HG02571 (cell line): ENCODE measurements around the gene PLXNA4.
"Not testable (repeated sequence)": the region's sequence is repeated elsewhere in the genome, so short reads cannot be mapped to it uniquely, and the experiment has no call there.

Experiments used
- ATAC-seq: cut with Tn5 transposase; IDR thresholded peaks from one replicate; pipeline ENCODE4 v1.9.1; 2021; ENCODE audit warnings: mild to moderate bottlenecking, moderate library complexity; ENCODE audit not compliant: unreplicated experiment

Gene PLXNA4

GRCh38 chr7:132187391-132187790 lies 388.9 kb downstream of the PLXNA4 start:
- ATAC-seq: no peak

DNA sequence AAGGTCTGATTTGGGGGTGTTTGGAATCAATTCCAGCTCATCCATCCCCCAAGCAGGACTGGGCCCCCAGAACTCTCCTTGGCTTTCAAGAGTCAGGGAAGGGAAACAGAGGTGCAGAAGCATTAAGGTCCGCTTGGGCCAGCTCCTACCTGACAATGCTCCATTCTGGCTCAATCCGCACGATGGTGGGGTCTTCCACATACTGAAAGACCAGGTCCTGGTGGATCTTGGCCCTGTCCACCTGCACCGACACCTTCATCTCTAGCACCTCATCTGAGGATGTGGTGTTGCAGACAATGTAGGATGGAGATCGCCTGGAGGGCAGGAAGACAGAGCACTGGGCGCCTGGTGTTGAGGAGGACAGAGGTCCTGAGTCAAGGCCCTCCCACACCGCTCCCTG lies 391.1 kb downstream of the PLXNA4 start:
- ATAC-seq: no peak

DNA sequence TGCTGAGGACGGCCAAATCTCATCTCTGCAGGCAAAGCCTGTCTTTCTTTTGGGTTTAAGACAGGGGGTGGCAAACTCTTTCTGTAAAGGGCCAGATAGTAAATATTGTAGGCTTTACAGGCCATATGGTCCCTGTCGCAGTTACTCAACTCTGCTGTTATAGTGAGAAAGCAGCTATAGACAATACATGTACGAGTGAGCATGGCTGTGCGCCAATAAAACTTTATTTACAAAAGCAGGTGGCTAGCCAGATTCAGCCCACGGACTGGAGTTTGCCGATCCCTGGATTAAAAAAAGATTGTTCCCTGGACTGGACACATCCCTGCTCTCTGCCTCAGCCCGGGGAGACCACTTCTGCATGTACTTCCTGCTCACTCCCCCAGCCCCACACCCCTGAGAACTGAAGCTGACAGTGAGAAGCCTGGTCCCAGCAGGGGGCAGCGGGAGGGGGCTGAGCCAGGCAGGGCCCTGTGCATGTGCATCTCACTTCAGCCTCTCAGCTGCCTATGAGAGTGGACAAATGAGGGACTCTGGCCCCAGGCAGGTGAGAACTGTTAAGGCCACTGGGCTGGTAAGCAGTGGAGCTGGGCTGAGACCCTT lies 392.4 kb downstream of the PLXNA4 start:
- ATAC-seq: no peak

GRCh38 chr7:132182992-132183391 lies 393.3 kb downstream of the PLXNA4 start:
- no peak for ATAC-seq

DNA sequence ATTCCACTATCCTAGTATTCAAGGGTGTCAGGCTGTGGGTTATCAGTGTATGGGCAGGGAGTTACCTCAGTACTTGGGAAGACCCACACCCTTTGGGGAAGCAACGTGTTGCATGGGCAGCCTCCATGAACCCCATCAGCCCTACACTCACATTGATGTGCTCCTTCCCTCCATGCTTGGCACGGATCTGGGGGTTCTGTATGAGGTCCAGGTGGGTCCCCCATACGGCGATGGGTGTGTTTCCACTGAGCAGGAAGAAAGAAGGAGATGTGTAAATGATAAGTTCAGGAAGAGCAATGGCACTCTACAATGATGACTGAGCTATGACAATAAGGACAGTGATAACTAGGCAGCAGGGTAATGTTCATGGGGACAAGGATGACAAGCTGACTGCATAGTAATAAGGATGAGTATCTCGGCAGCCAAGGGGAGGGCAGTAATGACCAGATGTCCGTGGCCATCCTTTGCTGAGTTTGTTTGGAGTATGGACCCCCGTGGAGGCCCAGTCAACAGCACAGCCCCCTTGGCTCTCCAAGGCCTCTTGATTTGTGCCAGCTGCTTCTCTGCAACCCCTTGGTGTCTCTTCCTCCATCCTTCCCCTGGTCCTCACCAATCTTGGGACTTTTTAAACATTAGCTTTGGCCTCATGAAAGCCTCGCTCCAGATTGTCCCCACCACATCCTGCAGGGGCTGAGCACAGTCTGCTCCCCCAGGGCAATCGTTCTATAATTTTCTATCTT lies 394.2 kb downstream of the PLXNA4 start:
- no peak for ATAC-seq

GRCh38 chr7:132181371-132181770 lies 394.9 kb downstream of the PLXNA4 start:
- ATAC-seq: no peak

- no peak for ATAC-seq
Observed at GRCh38 chr7:132180481-132180880, 395.8 kb downstream of the PLXNA4 start.

DNA sequence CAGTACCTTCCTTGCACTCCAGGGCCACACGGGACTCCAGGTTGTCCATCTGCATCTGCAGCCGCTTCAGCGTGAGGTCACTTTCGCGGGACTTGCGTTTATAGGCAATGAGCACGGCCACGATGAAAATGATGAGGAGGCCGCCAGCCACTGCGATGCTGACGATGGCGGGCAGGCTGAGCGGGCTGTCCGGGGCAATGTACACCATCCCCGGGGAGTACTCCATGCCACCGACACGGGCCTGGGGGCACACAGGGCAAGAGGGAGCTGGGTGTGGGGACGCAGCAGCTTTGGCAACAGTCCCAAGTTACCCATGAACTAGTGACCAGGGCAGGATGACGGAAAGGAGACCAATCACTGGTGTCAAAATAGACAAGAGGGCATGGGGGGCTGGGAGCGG lies 396.6 kb downstream of the PLXNA4 start:
- ATAC-seq: no peak

DNA sequence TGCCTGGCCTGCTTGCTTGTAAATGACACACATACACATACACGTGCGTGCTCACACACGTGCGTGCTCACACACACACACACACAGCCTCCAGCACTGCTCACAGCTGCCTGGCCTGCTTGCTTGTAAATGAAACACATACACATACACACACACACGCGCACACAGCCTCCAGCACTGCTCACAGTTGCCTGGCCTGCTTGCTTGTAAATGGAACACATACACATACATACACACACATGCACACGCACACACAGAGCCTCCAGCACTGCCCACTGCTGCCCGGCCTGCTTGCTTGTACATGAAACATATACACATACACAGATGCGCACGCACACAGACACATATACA lies 397.2 kb downstream of the PLXNA4 start:
- ATAC-seq: no peak

GRCh38 chr7:132178402-132179079 lies 397.7 kb downstream of the PLXNA4 start:
- not testable (repeated sequence) for ATAC-seq

DNA sequence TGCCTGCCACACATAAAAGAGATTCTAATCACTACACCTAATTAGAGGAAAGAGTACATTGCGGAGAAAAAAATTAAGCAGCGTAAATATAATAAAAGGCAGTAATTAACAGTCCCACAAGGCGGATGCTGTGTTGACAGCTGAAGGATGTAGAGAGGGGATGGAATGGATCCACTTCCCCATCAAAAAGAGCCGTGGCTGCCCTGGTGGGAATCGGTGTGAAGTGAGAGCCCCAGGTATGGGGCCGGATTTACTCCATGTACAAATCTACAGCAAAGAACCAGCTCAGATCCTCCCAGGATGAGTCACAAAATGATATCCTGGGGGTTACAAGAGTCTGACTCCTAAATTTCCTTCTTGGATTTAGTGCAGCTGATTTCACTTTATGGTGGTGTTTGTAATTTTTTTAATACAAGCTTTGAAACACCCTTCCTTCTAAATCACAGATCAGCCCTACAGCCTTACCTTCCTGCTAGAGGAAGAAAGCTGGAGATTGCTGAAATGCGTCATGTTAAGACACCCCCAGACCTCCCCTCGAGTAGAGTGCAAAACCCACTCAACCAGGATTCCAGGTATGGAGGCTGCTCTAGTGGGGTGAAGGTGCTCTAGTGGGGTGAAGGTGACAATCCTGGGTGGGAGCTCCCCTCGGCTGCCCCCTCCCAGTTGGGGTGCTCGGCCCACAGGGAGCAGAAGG lies 398.4 kb downstream of the PLXNA4 start:
- ATAC-seq: no peak

DNA sequence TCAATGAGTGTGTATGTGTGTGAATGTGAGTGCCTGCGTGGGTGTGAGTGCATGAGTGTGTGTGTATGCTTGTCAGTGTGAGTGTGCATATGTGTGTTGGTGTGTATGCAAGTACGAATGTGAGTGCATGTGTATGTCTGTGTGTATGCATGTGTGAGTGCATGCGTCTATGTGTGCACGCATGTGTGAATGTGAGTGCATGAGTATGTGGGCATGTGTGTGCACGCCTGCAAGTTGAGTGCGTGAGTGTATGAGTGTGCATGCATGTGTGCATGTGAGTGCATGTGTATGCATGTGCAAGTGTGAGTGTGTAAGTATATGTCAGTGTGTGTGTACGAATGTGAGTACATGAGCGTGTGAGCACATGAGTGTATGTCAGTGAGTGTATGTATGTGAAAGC lies 399.6 kb downstream of the PLXNA4 start:
- no peak for ATAC-seq

DNA sequence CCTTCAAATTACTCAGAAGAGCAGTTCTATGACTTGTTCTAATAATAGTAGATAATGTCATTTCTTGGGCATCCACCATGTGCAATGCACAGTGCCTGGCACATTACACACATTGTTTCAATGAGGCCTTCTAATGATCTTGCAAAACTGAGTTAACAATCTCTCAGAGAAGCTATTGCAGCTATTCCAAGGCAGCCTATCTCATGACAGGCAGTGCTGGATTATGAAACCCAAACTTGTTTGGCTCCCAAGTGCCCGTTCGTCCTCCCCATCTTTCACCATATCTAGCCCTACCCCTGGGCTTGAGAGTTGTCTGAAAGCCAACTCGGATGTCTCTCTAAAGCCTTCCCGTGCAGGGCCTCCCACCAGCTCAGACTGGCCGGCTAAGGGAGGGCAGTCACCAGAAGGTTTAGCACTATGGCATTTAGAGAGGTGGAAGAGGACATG lies 405.1 kb downstream of the PLXNA4 start:
- no peak for ATAC-seq

DNA sequence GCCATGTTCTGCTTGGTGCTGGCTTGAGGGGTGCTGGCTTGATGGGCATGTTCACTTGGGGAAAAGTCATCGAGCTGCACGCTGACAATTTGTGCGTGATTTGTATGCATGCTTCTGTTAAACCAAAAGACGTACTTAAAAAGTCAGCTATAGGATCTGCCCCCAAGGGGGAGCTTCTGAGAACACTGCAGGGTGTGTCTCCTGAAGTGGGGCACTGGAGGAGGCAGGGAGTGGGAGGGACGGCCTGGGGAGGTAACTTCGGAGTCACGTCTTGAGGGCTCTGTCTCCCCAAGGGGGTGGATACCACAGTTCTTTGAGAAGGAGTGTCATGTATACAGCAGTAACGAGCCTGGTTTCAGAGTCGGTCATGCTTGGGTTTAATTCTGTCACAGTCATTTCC lies 406.5 kb downstream of the PLXNA4 start:
- ATAC-seq: no peak

DNA sequence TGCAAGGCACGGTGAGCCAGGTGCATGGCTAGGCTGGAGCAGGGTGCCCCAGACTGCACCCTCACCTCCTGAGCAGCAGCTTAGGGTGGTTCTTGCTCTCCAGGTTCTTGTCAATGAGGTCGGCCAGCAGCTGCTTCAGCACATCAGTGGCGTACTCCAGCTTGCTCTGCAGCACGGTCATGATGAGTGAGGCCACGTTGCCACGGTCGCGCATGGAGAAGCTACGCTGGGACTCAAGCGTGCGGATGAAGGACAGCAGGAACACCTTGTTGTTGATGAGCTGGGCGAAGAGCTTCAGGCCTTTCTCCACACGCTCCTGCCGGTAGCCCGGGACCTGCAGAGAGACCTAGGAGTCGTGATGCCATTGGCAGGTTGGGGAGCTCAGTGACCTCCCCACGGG lies 408.0 kb downstream of the PLXNA4 start:
- no peak for ATAC-seq

DNA sequence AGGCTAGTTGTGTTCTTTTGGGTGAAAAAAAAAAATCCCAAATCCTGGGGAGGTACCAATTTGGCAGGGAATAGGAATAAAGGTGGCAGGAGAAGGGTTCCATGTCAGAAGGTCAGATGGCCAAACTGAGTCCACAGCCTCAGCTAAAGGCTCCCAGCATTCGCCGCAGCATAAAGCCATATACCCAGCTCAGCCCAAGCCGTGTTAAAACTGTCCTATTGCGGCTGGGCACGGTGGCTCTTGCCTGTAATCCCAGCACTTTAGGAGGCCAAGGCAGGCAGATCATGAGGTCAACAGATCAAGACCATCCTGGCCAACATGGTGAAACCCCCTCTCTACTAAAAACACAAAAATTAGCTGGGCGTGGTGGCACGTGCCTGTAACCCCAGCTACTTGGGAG lies 410.6 kb downstream of the PLXNA4 start:
- not testable (repeated sequence) for ATAC-seq

GRCh38 chr7:132164558-132165125 lies 411.6 kb downstream of the PLXNA4 start:
- no peak for ATAC-seq

DNA sequence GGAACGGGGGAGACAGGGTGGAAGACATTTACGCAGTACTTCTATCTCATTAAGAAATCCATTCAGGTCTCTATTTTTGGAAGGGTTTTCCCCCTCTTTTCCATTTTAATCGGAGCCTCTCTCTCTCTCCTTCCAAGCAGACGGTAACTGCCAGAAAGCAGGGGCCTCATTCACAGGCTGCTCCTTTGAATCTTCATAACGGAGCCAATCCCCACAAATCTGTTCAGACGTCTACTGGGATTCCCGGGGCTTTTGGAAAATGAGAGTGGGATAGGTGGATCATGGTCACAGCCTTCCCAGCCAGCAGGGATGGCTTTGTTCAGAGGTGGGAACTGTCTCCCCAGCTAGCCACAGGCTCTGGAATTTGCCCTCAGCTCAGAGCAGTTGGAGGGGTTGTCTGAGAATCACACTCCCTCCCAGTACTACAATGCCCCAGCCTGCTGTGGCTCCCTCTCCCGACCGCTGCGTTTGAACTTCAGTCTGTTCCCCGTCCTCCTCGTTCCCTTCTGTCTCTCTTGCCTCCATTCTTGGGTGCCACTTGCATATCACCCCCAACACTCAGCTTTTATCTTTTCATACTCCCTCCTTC lies 413.6 kb downstream of the PLXNA4 start:
- ATAC-seq: no peak

GRCh38 chr7:132161976-132162375 lies 414.3 kb downstream of the PLXNA4 start:
- no peak for ATAC-seq

DNA sequence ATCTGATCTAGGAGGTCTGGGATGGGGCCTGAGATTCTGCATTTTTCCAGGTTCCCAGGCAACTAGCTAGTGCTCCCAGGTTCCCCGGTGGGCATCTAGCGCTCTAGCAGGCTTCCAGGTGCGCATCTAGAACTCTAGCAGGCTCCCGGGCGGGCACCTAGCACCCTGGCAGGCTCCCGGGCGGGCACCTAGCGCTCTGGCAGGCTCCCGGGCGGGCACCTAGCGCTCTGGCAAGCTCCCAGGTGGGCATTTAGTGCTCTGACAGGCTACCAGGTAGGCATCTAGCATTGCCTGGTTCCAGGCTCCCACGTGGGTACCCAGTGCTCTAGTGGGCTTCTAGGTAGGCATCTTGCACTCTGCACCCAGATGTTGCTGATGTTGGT lies 414.7 kb downstream of the PLXNA4 start:
- ATAC-seq: no peak
